Measurements from ENCODE around the gene THADA.

DNA sequence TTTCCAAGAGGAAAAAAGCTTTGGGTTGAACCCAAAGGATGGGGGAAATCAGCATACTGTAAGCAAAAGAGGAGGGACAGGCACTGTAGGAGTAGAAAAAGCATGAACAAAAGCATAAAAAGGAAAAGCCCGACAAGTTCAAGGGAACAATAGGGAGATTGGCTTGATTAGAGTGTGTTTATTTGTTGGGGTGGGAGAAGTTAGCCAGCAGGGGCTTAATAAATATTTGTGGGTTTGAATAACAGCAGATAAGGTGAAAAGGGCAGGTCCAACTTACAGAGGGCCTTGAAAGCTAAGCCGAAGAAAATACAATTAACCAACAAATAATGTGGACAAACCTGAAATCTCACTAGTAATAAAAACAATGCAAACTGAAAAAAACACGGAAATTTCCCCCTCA, 126.7 kb downstream of the THADA start:
- TF ChIP-seq, protein P1, sequence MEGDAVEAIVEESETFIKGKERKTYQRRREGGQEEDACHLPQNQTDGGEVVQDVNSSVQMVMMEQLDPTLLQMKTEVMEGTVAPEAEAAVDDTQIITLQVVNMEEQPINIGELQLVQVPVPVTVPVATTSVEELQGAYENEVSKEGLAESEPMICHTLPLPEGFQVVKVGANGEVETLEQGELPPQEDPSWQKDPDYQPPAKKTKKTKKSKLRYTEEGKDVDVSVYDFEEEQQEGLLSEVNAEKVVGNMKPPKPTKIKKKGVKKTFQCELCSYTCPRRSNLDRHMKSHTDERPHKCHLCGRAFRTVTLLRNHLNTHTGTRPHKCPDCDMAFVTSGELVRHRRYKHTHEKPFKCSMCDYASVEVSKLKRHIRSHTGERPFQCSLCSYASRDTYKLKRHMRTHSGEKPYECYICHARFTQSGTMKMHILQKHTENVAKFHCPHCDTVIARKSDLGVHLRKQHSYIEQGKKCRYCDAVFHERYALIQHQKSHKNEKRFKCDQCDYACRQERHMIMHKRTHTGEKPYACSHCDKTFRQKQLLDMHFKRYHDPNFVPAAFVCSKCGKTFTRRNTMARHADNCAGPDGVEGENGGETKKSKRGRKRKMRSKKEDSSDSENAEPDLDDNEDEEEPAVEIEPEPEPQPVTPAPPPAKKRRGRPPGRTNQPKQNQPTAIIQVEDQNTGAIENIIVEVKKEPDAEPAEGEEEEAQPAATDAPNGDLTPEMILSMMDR (IDR thresholded peaks at IDR 0.05; ENCODE audit: low read length): no peak
- no peak for TF ChIP-seq EZH2 (IDR thresholded peaks at IDR 0.05; ENCODE audit: borderline replicate concordance, low read length)
